Right lobe of liver (tissue), 6 donors: ENCODE data around the gene SMIM30. TPM values are rescaled to one million over a fixed set of nuclear protein-coding genes. Genes with fewer than 3 reads are reported as not detected.

Source experiments
- ATAC-seq, 4 donors: fragments of 200-7000 bp; cut with Tn5 transposase; one replicate each; pipeline ENCODE4 v1.9.1; 2020; ENCODE audit warnings: mild to moderate bottlenecking in 4 of 4, moderate library complexity in 4 of 4
- DNase-seq, 3 donors: peaks; one replicate each; pipeline ENCODE4 v3.0.0-alpha.2; 2020
- H3K27ac ChIP-seq, 3 donors: fragments of 200-600 bp; one replicate each; pipeline ENCODE4 v1.8.0; 2022
- H3K27me3 ChIP-seq, 2 donors: fragments of 200-600 bp; one replicate each; pipeline ENCODE4 v1.8.0; 2022
- H3K36me3 ChIP-seq, 4 donors: fragments of 200-600 bp; sonication (generic) in 1 of 4; one replicate each; pipeline versions ENCODE4 v1.5.1 to v1.8.0; 2017 to 2022; ENCODE audit warnings: control low read depth in 1 of 4
- H3K4me1 ChIP-seq, 4 donors: fragments of 200-600 bp; sonication (generic) in 1 of 4; one replicate each; pipeline versions ENCODE4 v1.5.1 to v1.8.0; 2017 to 2022; ENCODE audit warnings: control low read depth in 1 of 4
- H3K4me3 ChIP-seq, 3 donors: fragments of 200-600 bp; one replicate each; pipeline ENCODE4 v1.8.0; 2022
- H3K9me3 ChIP-seq, 4 donors: fragments of 200-600 bp; sonication (generic) in 1 of 4; one replicate each; pipeline versions ENCODE4 v1.5.1 to v1.8.0; 2017 to 2022; ENCODE audit warnings: control low read depth in 1 of 4
- POLR2A ChIP-seq: fragments of 450-650 bp; IDR thresholded peaks from one replicate; pipeline ENCODE4 v1.6.1; 2017; ENCODE audit warnings: antibody characterized with exemption, mild to moderate bottlenecking
- WGBS: methylation state at CpG from one replicate; pipeline ENCODE4 v1.1.6; 2018; ENCODE audit warnings: low coverage, low lambda C conversion rate; ENCODE audit not compliant: insufficient coverage; ENCODE audit errors: missing lambda C conversion rate; 5-methylcytosine and 5-hydroxymethylcytosine counted together
- intact Hi-C, 2 donors: fragments of 100-400 bp; cut with DNase I; formaldehyde crosslinking; loops; one replicate each; pipeline versions ENCODE4 v1.11.2 to v1.14.1; 2022
- total RNA-seq, 6 experiments: library from RNA; depleted of rRNA in 2 of 6; stranded (reverse); fragments of >200 nt in 2 of 6; fragmentation: NEBNext Ultra II Directional in 3 of 6; extraction: Animal tissue kit (Norgen Biotek cat#: 25700) in 3 of 6; gene quantifications; one replicate each; pipeline versions ENCODE4 v1.1.0 to v1.2.4, GENCODE V29; 2016 to 2023
- TF ChIP-seq, protein P1 (sequence below), 4 donors: fragments of 200-600 bp in 3 of 4; fragments of 450-650 bp in 1 of 4; IDR thresholded peaks; one replicate each; pipeline versions ENCODE4 v1.5.1 to v1.8.0; 2016 to 2022; ENCODE audit warnings: antibody characterized with exemption in 4 of 4, mild to moderate bottlenecking in 2 of 4
- donor health status: DM: no; HTN: yes; CAD: no.
- donor health status: DM: no; HTN: no; CAD: no.
- donor health status: DM: no; HTN: no; CAD: no.
- donor health status: DM: no; HTN: yes; CAD: no.
- donor health status: DM: no; HTN: yes; CAD: no.

The SMIM30 gene
- total RNA-seq, 6 experiments from 2014 or later = 14.2 to 31.9 (median 20.0) TPM

DNA sequence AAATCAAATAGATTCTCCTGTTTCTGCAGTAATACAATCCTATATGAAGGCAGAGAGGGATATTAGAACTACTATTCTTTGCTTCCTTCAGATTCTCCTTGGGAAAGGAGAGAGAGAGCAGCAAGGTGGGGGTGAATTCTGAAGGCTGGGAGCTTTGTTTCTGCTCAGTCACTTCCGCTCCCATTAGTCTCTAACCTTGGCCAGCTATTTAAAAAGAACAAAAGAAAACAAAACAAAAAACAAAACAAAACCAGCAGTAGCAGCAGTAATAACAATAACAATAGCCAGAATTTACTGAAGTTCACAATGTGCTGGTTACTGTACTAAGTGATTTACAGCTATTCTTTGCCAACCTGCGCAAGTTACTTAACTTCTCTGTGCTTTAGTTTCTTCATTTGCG lies 41.7 kb downstream of the SMIM30 start:
- 56% methylated on average over 3 of the region's 3 CpGs for WGBS
- no peaks in the 10 kb centered on the region for H3K27me3 ChIP-seq
- H3K36me3 ChIP-seq = no peaks in the 10 kb centered on the region
- DNase-seq (no peak), ATAC-seq (no peak)
- no peak for TF ChIP-seq POLR2A
- TF ChIP-seq, protein P1, sequence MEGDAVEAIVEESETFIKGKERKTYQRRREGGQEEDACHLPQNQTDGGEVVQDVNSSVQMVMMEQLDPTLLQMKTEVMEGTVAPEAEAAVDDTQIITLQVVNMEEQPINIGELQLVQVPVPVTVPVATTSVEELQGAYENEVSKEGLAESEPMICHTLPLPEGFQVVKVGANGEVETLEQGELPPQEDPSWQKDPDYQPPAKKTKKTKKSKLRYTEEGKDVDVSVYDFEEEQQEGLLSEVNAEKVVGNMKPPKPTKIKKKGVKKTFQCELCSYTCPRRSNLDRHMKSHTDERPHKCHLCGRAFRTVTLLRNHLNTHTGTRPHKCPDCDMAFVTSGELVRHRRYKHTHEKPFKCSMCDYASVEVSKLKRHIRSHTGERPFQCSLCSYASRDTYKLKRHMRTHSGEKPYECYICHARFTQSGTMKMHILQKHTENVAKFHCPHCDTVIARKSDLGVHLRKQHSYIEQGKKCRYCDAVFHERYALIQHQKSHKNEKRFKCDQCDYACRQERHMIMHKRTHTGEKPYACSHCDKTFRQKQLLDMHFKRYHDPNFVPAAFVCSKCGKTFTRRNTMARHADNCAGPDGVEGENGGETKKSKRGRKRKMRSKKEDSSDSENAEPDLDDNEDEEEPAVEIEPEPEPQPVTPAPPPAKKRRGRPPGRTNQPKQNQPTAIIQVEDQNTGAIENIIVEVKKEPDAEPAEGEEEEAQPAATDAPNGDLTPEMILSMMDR (IDR thresholded peaks at IDR 0.05) = no peak
- H3K4me3 ChIP-seq = no peak overlapping the region
- H3K4me1 ChIP-seq = no peaks in the 10 kb centered on the region
- no peaks in the 10 kb centered on the region for H3K9me3 ChIP-seq
- no peak overlapping the region for H3K27ac ChIP-seq
- intact Hi-C loops = no loop called here

DNA sequence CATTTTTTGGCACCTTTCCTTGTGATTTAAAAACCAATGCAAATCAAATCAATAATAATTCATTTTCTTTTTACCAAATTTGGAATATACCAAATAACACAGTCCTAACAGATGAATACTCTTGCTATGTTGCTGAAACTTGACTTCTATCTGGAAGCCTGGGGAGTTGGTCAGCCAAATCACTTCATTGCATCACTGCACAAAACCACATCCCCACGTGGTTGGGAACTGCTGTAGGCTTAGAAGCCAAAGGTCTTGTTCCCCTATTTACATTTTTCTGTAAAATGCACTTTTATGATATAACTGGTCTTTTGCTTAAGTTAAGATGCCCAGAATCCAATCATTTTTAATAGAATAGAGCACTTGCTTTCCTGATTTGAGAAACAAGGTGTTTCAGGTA lies 46.9 kb downstream of the SMIM30 start:
- ATAC-seq = peak in 2 of 4 donors; percentile 47 to 57

More for the DNA sequence above, 46.9 kb downstream of the SMIM30 start:
- Histone ChIP-seq H3K36me3 (no peaks in the 10 kb centered on the region), H3K27ac (no peak overlapping the region), H3K4me1 (no peaks in the 10 kb centered on the region), H3K4me3 (no peak overlapping the region), H3K9me3 (no peaks in the 10 kb centered on the region), H3K27me3 (no peaks in the 10 kb centered on the region)
- TF ChIP-seq, protein P1 (IDR thresholded peaks at IDR 0.05) = no peak
- TF ChIP-seq POLR2A = no peak
- 0% methylated on average over 1 of the region's 1 CpG for WGBS
- intact Hi-C loops = no loop called here
- DNase-seq = no peak

Other genes with a start within 250 kb of the SMIM30 start
- under 1 TPM; 0.06 to 0.80 (median 0.33) TPM for gene GPR85, start 31.7 kb downstream of the SMIM30 start, total RNA-seq